WI38 (cell line): ENCODE measurements around the gene NAALADL2.

Experiments used
- H3K4me3 ChIP-seq: 2 replicates; pipeline ENCODE4 v1.5.1; 2011; ENCODE audit warnings: low read depth, mild to moderate bottlenecking, control low read depth, low read length
- CTCF ChIP-seq: IDR thresholded peaks from 2 replicates; pipeline ENCODE4 v1.5.1; 2012; ENCODE audit warnings: low read depth, mild to moderate bottlenecking, control low read depth, low read length

Gene NAALADL2

GRCh38 chr3:175716446-175716845, 857.3 kb downstream of the NAALADL2 start:
- no peak overlapping the region for H3K4me3 ChIP-seq
- TF ChIP-seq CTCF, result no peak

GRCh38 chr3:175726228-175726627, 867.1 kb downstream of the NAALADL2 start:
- no peak for TF ChIP-seq CTCF
- H3K4me3 ChIP-seq, result no peak overlapping the region

GRCh38 chr3:175728566-175728965, 869.4 kb downstream of the NAALADL2 start:
- no peak for TF ChIP-seq CTCF
- no peak overlapping the region for H3K4me3 ChIP-seq

- no peak for TF ChIP-seq CTCF
- no peak overlapping the region for H3K4me3 ChIP-seq
Measured at GRCh38 chr3:175729466-175729865, 870.3 kb downstream of the NAALADL2 start.

- TF ChIP-seq CTCF, result no peak
- H3K4me3 ChIP-seq, result no peak overlapping the region
Measured at GRCh38 chr3:175731543-175731942, 872.4 kb downstream of the NAALADL2 start.

- no peak for TF ChIP-seq CTCF
- no peak overlapping the region for H3K4me3 ChIP-seq
Measured at GRCh38 chr3:175732017-175732416, 872.9 kb downstream of the NAALADL2 start.

GRCh38 chr3:175735866-175736265, 876.7 kb downstream of the NAALADL2 start:
- TF ChIP-seq CTCF, result no peak
- no peak overlapping the region for H3K4me3 ChIP-seq
